Measurements from ENCODE around the gene IWS1. TPM values are rescaled to one million over a fixed set of nuclear protein-coding genes. Genes with fewer than 3 reads are reported as not detected.
"Not testable (repeated sequence)": the region's sequence is repeated elsewhere in the genome, so short reads cannot be mapped to it uniquely, and the experiment has no call there.

Gene IWS1
- total RNA-seq, 4 donors from 2014 or later, result 8.5 to 47.4 (median 33.1) TPM

- intact Hi-C loops (cut with DNase I; ENCODE audit: low total_unique reads), result no loop called here
- H3K27ac ChIP-seq, result no peak overlapping the region
- no peak for DNase-seq
- H3K4me1 ChIP-seq, result no peaks in the 10 kb centered on the region
- H3K4me3 ChIP-seq, result no peak overlapping the region
- H3K36me3 ChIP-seq, result no peaks in the 10 kb centered on the region
- H3K27me3 ChIP-seq, result no peaks in the 10 kb centered on the region
- TF ChIP-seq POLR2A (IDR thresholded peaks at IDR 0.05), result no peak
- TF ChIP-seq CTCF (IDR thresholded peaks at IDR 0.05), result no peak
- H3K9me3 ChIP-seq, result no peaks in the 10 kb centered on the region
Observed at GRCh38 chr2:127551221-127551930, 25.1 kb upstream of the IWS1 start.

DNA sequence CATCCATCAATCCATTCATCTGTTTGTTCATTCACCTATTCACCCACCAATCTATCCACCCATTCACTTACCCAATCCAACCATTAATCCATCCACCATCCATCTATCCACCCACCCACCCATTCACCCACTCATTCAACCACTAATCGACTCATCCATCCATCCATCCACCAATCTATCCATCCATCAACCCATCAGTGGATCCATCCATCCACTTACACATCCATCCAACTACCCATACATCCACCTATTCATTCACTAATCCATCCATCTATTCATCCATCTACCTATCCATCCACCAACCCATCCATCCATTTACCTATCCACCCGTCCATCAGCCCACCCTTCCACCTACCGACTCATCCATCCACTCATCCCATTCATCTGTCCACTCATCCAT is 20.5 kb upstream of the IWS1 start:
- H3K9me3 ChIP-seq, result no peaks in the 10 kb centered on the region
- no peaks in the 10 kb centered on the region for H3K36me3 ChIP-seq
- H3K27ac ChIP-seq, result no peak overlapping the region

GRCh38 chr2:127545796-127546195 is 19.5 kb upstream of the IWS1 start:
- Histone ChIP-seq H3K27me3 (no peaks in the 10 kb centered on the region), H3K9me3 (no peaks in the 10 kb centered on the region), H3K27ac (no peak overlapping the region), H3K4me3 (no peak overlapping the region), H3K4me1 (no peaks in the 10 kb centered on the region), H3K36me3 (no peaks in the 10 kb centered on the region)
- DNase-seq, result no peak
- no peak for TF ChIP-seq CTCF (IDR thresholded peaks at IDR 0.05)
- no peak for TF ChIP-seq POLR2A (IDR thresholded peaks at IDR 0.05)
- intact Hi-C loops (cut with DNase I; ENCODE audit: low total_unique reads), result no loop called here

More for the DNA sequence above, 20.5 kb upstream of the IWS1 start:
- no peaks in the 10 kb centered on the region for H3K4me1 ChIP-seq
- H3K4me3 ChIP-seq, result no peak overlapping the region
- TF ChIP-seq CTCF (IDR thresholded peaks at IDR 0.05), result no peak
- TF ChIP-seq POLR2A (IDR thresholded peaks at IDR 0.05), result no peak
- no peak for DNase-seq
- no peaks in the 10 kb centered on the region for H3K27me3 ChIP-seq
- intact Hi-C loops (cut with DNase I; ENCODE audit: low total_unique reads), result no loop called here

DNA sequence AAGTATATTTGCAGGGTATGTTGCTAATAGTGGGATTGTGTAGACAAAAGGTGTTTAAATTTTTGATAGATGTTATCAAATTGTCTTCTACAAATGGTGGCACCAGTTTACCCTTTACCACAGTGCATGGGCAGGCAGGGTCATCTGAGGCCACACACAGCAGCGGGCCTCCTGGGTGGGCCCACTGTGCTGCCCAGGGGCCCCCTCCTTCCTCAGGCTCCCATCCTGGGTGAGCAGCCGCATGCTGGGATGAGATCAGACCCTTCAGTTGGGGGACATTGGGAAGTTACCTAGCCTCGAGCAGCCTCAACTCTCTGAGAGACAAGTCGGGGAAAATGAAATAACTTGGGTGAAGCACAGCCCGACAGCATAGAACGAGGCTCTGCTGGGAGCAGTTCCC is 18.9 kb upstream of the IWS1 start:
- no peaks in the 10 kb centered on the region for H3K4me1 ChIP-seq
- TF ChIP-seq POLR2A (IDR thresholded peaks at IDR 0.05), result no peak
- TF ChIP-seq CTCF (IDR thresholded peaks at IDR 0.05), result no peak
- no peaks in the 10 kb centered on the region for H3K36me3 ChIP-seq
- intact Hi-C loops (cut with DNase I; ENCODE audit: low total_unique reads), result no loop called here
- H3K4me3 ChIP-seq, result no peak overlapping the region
- no peaks in the 10 kb centered on the region for H3K9me3 ChIP-seq
- no peak for DNase-seq
- no peak overlapping the region for H3K27ac ChIP-seq
- no peaks in the 10 kb centered on the region for H3K27me3 ChIP-seq

- DNase-seq; H3K9me3 ChIP-seq; H3K36me3 ChIP-seq; intact Hi-C loops (cut with DNase I; ENCODE audit: low total_unique reads); H3K27me3 ChIP-seq; H3K27ac ChIP-seq; H3K4me3 ChIP-seq; H3K4me1 ChIP-seq: not testable (repeated sequence)
Observed at GRCh38 chr2:127543013-127543501, 16.8 kb upstream of the IWS1 start.

Measured in uterus (tissue), 4 donors.